Neural progenitor cell (in vitro differentiated cells): ENCODE measurements around the gene ARHGAP15. TPM values are rescaled to one million over a fixed set of nuclear protein-coding genes. Genes with fewer than 3 reads are reported as not detected.
A peak's percentile ranks its signal among the peaks of the same experiment; 100 is the strongest.

Experiments
- DNase-seq: peaks from one replicate; pipeline ENCODE4 v3.0.0-alpha.2; 2016; ENCODE audit warnings: low spot score
- H2AFZ ChIP-seq: fragments of 200-600 bp; sonication (generic); replicated peaks from 2 replicates; pipeline ENCODE4 v1.6.1; 2016; ENCODE audit warnings: antibody characterized with exemption
- H3F3A ChIP-seq: fragments of 200-600 bp; sonication (generic); 2 replicates; pipeline ENCODE4 v1.6.1; 2016; ENCODE audit warnings: antibody characterized with exemption, low read depth
- H3K27ac ChIP-seq: fragments of 200-600 bp; sonication (generic); 2 replicates; pipeline ENCODE4 v1.5.1; 2016; ENCODE audit warnings: mild to moderate bottlenecking
- H3K27me3 ChIP-seq: fragments of 200-600 bp; sonication (generic); 2 replicates; pipeline ENCODE4 v1.6.1; 2016; ENCODE audit warnings: mild to moderate bottlenecking, moderate library complexity
- H3K36me3 ChIP-seq: fragments of 200-600 bp; sonication (generic); 2 replicates; pipeline ENCODE4 v1.5.1; 2016
- H3K4me1 ChIP-seq: fragments of 200-600 bp; sonication (generic); 2 replicates; pipeline ENCODE4 v1.6.1; 2016; ENCODE audit warnings: mixed run types
- H3K4me2 ChIP-seq: fragments of 200-600 bp; sonication (generic); 2 replicates; pipeline ENCODE4 v1.6.1; 2016
- H3K4me3 ChIP-seq: fragments of 200-600 bp; sonication (generic); 2 replicates; pipeline ENCODE4 v1.5.1; 2016
- H3K79me2 ChIP-seq: fragments of 200-600 bp; sonication (generic); 2 replicates; pipeline ENCODE4 v1.6.1; 2016; ENCODE audit warnings: low read depth
- H3K9ac ChIP-seq: fragments of 200-600 bp; sonication (generic); 2 replicates; pipeline ENCODE4 v1.6.1; 2016
- H3K9me3 ChIP-seq: fragments of 200-600 bp; sonication (generic); 2 replicates; pipeline ENCODE4 v1.5.1; 2016; ENCODE audit warnings: low read depth
- H4K20me1 ChIP-seq: fragments of 200-600 bp; sonication (generic); 2 replicates; pipeline ENCODE4 v1.6.1; 2016; ENCODE audit warnings: low read depth
- H3K27ac Mint-ChIP-seq: 3 replicates; pipeline ENCODE4 v1.8.0; 2021; ENCODE audit warnings: mixed read lengths
- H3K27me3 Mint-ChIP-seq: 2 replicates; pipeline ENCODE4 v1.8.0; 2022; ENCODE audit warnings: low read depth, mild to moderate bottlenecking, inconsistent platforms, moderate library complexity, mixed read lengths; ENCODE audit not compliant: insufficient read depth
- H3K36me3 Mint-ChIP-seq: 3 replicates; pipeline ENCODE4 v1.8.0; 2021; ENCODE audit warnings: mixed read lengths
- H3K4me1 Mint-ChIP-seq: 3 replicates; pipeline ENCODE4 v1.8.0; 2021; ENCODE audit warnings: mixed read lengths
- H3K4me3 Mint-ChIP-seq: 3 replicates; pipeline ENCODE4 v1.8.0; 2021; ENCODE audit warnings: mild to moderate bottlenecking, moderate library complexity, mixed read lengths
- H3K9me3 Mint-ChIP-seq: 3 replicates; pipeline ENCODE4 v1.8.0; 2020; ENCODE audit warnings: mixed read lengths
- EZH2 ChIP-seq: fragments of 200-600 bp; sonication (generic); IDR thresholded peaks from 2 replicates; pipeline ENCODE4 v1.6.1; 2017; ENCODE audit warnings: antibody characterized with exemption, mild to moderate bottlenecking, moderate library complexity
- EZH2phosphoT487 ChIP-seq: fragments of 200-600 bp; sonication (generic); IDR thresholded peaks from 2 replicates; pipeline ENCODE4 v1.6.1; 2017; ENCODE audit warnings: antibody characterized with exemption
- total RNA-seq: library from RNA; depleted of rRNA; stranded (reverse); fragments of >200 nt; gene quantifications from 2 replicates; pipeline ENCODE4 v1.2.3, GENCODE V29; 2015; ENCODE audit warnings: low replicate concordance
- TF ChIP-seq, protein P1 (sequence below): fragments of 200-600 bp; sonication (generic); IDR thresholded peaks from 2 replicates; pipeline ENCODE4 v1.5.1; 2017; ENCODE audit warnings: antibody characterized with exemption, mild to moderate bottlenecking

The ARHGAP15 gene
- total RNA-seq, 1 donor from 2014 or later: 5.9 TPM

DNA sequence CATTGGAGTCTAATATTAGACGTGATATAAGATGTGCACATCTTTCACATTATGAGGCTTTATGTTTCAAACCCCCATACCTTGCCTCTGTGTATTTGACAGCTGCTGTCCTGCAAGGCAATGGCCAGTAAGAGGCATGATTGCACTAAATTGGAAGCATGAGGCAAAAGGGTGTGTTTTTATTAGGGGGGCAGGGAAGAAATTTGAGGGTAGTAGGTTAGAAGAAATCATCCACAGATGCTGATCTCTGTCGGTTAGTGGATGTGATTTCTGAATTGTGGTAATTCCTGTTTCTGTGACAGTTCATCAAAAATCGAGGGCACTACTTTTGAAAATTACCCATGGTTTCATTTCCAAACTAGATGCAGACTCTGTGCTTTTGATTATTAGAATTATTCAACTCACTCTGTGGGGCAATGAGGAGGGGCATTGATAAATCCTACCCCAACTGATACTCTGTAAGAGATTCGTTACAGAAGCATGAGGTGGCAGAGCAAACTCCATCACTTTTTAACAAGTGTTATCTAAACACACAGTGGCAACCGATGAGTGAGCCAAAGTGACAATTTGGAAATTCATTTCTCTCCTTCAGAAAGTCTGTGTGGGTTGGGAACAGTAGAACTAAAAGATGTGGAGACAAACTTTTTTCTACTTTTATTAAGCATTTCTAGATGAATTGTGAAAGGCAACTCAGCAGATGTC lies 453.0 kb downstream of the ARHGAP15 start:
- Histone ChIP-seq H3K9ac (no peak overlapping the region), H3K36me3 (no peaks in the 10 kb centered on the region), H3K27me3 (no peaks in the 10 kb centered on the region), H3K4me2 (no peak overlapping the region), H3K27ac (no peak overlapping the region), H4K20me1 (no peaks in the 10 kb centered on the region), H3K4me3 (no peak overlapping the region), H2AFZ (no peak overlapping the region), H3F3A (no peaks in the 10 kb centered on the region), H3K9me3 (no peaks in the 10 kb centered on the region), H3K79me2 (no peaks in the 10 kb centered on the region), H3K4me1 (peaks cover 11% of the 10 kb centered on the region)
- Mint-ChIP-seq H3K36me3 (no peaks in the 10 kb centered on the region), H3K4me3 (no peak overlapping the region), H3K9me3 (no peaks in the 10 kb centered on the region), H3K27ac (no peak overlapping the region), H3K27me3 (no peaks in the 10 kb centered on the region), H3K4me1 (no peaks in the 10 kb centered on the region)
- peak; percentile 35 for DNase-seq
- TF ChIP-seq EZH2phosphoT487 (no peak), EZH2 (no peak)
- TF ChIP-seq, protein P1, sequence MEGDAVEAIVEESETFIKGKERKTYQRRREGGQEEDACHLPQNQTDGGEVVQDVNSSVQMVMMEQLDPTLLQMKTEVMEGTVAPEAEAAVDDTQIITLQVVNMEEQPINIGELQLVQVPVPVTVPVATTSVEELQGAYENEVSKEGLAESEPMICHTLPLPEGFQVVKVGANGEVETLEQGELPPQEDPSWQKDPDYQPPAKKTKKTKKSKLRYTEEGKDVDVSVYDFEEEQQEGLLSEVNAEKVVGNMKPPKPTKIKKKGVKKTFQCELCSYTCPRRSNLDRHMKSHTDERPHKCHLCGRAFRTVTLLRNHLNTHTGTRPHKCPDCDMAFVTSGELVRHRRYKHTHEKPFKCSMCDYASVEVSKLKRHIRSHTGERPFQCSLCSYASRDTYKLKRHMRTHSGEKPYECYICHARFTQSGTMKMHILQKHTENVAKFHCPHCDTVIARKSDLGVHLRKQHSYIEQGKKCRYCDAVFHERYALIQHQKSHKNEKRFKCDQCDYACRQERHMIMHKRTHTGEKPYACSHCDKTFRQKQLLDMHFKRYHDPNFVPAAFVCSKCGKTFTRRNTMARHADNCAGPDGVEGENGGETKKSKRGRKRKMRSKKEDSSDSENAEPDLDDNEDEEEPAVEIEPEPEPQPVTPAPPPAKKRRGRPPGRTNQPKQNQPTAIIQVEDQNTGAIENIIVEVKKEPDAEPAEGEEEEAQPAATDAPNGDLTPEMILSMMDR: peak; percentile 58

DNA sequence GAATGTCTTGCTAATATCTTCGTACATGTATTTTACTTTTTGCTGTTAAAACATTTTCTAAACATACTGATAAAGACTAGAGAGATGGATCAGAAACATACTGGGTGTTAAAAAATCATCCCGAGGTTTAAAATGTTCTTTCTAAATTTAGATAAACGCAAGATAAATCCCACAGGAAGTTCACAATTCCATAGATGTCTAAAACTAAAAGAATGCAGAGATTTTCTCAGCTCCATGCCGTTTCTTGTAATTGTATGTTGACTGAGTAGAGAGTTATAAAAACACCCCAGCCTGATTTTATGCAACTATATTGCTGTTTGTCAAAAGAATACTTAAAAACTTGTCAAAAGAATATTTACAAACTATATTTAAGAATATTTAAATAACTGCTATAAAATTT lies 455.7 kb downstream of the ARHGAP15 start:
- Histone ChIP-seq H3K9me3 (no peaks in the 10 kb centered on the region), H3K4me1 (peaks cover 11% of the 10 kb centered on the region), H3K79me2 (no peaks in the 10 kb centered on the region), H3K27me3 (no peaks in the 10 kb centered on the region), H3K27ac (no peak overlapping the region), H3K36me3 (no peaks in the 10 kb centered on the region), H3F3A (no peaks in the 10 kb centered on the region), H3K4me3 (no peak overlapping the region), H4K20me1 (no peaks in the 10 kb centered on the region), H3K9ac (no peak overlapping the region), H3K4me2 (no peak overlapping the region), H2AFZ (no peak overlapping the region)
- Mint-ChIP-seq H3K36me3 (no peaks in the 10 kb centered on the region), H3K27ac (no peak overlapping the region), H3K4me1 (no peaks in the 10 kb centered on the region), H3K27me3 (no peaks in the 10 kb centered on the region), H3K4me3 (no peak overlapping the region), H3K9me3 (no peaks in the 10 kb centered on the region)
- no peak for DNase-seq
- TF ChIP-seq EZH2phosphoT487 (no peak), EZH2 (no peak)
- TF ChIP-seq, protein P1: no peak

DNA sequence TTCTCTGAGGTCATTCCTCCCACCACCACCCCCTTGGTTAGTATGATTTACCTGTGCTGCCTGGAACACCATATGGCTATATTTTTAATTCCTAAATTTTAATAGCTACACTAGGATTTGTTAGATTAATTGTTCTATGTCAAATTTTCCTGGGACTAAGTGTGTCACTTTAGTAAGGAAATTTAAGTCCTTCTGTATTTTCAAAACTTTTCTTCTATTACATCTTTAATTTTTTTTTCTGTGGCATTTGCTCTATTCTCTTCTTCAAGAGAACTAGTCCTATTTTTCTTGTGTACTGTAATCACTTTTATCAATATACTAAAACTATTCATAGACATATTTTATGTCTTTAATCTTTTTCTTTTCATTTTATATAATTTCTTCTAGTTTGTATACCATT lies 456.9 kb downstream of the ARHGAP15 start:
- Mint-ChIP-seq H3K27ac (no peak overlapping the region), H3K9me3 (no peaks in the 10 kb centered on the region), H3K36me3 (no peaks in the 10 kb centered on the region)

More for the DNA sequence above, 456.9 kb downstream of the ARHGAP15 start:
- Histone ChIP-seq H3K4me1 (peaks cover 11% of the 10 kb centered on the region), H3K4me3 (no peak overlapping the region), H3K27me3 (no peaks in the 10 kb centered on the region), H2AFZ (no peak overlapping the region), H3K9ac (no peak overlapping the region), H3K9me3 (no peaks in the 10 kb centered on the region), H3K27ac (no peak overlapping the region), H3K36me3 (no peaks in the 10 kb centered on the region), H4K20me1 (no peaks in the 10 kb centered on the region), H3K4me2 (no peak overlapping the region), H3F3A (no peaks in the 10 kb centered on the region), H3K79me2 (no peaks in the 10 kb centered on the region)
- no peak overlapping the region for H3K4me3 Mint-ChIP-seq
- no peaks in the 10 kb centered on the region for H3K4me1 Mint-ChIP-seq
- H3K27me3 Mint-ChIP-seq: no peaks in the 10 kb centered on the region
- no peak for DNase-seq
- TF ChIP-seq, protein P1: no peak
- TF ChIP-seq EZH2 (no peak), EZH2phosphoT487 (no peak)
